ENCODE results near the gene PERM1.

GRCh38 chr1:932776-933602 is 48.9 kb downstream of the PERM1 start:
- TF ChIP-seq CTCF (IDR thresholded peaks at IDR 0.05) (no peak), REST (IDR thresholded peaks at IDR 0.05; ENCODE audit: insufficient read depth in 1 of 2, low read depth in 2 of 2, low read length in 1 of 2) (no peak), TCF7L2 (IDR thresholded peaks at IDR 0.05; ENCODE audit: low read depth, low read length) (no peak), POLR2AphosphoS5 (IDR thresholded peaks at IDR 0.05; ENCODE audit: low read depth, low read length) (no peak), SIN3A (IDR thresholded peaks at IDR 0.05; ENCODE audit: borderline replicate concordance, insufficient read depth, low read depth, low read length) (no peak)

All from Panc1 (cell line).